ENCODE measurements around the gene CFAP99. TPM values are rescaled to one million over a fixed set of nuclear protein-coding genes. Genes with fewer than 3 reads are reported as not detected.

CFAP99 gene
- total RNA-seq, 2 donors from 2014 or later = not detected

DNA sequence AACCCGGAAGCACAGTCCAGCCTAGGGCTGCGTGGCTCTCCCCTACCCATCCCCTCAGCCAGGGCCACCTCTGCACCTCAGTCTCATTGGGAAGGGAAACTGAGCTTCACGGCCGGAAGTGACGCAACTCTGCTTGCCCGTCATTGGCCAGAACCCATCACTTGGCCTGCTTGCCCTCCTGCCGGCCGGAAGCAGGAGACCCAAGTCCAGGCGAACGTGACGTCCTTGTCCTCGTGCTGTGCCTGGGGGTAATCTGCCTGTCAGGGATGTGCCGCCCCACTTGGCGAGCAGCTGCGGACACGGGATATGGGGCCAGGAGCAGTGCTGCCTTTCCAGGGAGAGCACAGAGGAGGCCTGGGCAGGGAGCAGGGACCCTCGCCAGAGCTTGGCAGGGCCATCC is 31.5 kb upstream of the CFAP99 start:
- Histone ChIP-seq H3K4me3 (no peak overlapping the region), H3K27me3 (no peaks in the 10 kb centered on the region), H3K9me3 (no peaks in the 10 kb centered on the region), H3K27ac (no peak overlapping the region), H3K36me3 (replicated peaks in 1 of 2; ENCODE audit: insufficient read depth in 1 of 2, low read depth in 2 of 2) (no peaks in the 10 kb centered on the region), H3K4me1 (no peaks in the 10 kb centered on the region)
- ATAC-seq (no peak), DNase-seq (no peak)
- 92% methylated on average over 15 of the region's 17 CpGs; no CpG with 5 or more reads in 1 of the 2 donors for WGBS, 2 donors
- intact Hi-C loops (cut with DNase I) = no loop called here
- TF ChIP-seq, protein P1, sequence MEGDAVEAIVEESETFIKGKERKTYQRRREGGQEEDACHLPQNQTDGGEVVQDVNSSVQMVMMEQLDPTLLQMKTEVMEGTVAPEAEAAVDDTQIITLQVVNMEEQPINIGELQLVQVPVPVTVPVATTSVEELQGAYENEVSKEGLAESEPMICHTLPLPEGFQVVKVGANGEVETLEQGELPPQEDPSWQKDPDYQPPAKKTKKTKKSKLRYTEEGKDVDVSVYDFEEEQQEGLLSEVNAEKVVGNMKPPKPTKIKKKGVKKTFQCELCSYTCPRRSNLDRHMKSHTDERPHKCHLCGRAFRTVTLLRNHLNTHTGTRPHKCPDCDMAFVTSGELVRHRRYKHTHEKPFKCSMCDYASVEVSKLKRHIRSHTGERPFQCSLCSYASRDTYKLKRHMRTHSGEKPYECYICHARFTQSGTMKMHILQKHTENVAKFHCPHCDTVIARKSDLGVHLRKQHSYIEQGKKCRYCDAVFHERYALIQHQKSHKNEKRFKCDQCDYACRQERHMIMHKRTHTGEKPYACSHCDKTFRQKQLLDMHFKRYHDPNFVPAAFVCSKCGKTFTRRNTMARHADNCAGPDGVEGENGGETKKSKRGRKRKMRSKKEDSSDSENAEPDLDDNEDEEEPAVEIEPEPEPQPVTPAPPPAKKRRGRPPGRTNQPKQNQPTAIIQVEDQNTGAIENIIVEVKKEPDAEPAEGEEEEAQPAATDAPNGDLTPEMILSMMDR (IDR thresholded peaks at IDR 0.05) = no peak
- TF ChIP-seq POLR2A (IDR thresholded peaks at IDR 0.05) = no peak

DNA sequence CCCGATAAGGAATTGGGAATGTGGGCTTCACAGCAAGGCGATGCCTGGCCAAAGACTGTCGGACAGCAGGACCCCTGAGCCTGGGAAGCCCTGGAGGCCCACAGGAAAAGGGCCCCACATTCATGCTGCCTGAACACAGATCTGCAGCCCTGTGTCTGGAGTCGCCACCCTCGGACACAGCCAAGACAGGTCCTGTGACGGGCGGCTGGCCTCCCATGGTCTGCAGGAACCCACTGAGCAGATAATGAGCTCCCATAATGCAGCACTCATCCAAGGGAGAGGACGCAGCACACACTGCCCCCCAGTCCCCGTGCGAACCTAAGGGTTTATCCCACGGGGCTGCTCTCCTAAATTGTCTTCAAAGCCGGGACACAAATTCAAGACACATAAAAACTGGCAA is 30.9 kb upstream of the CFAP99 start:
- intact Hi-C loops (cut with DNase I) = no loop called here
- WGBS, 2 donors = 78 to 87% methylated on average over 2 to 11 of the region's 12 CpGs
- no peaks in the 10 kb centered on the region for H3K4me1 ChIP-seq
- ATAC-seq (no peak), DNase-seq (no peak)
- no peak for TF ChIP-seq POLR2A (IDR thresholded peaks at IDR 0.05)
- TF ChIP-seq, protein P1 (IDR thresholded peaks at IDR 0.05) = no peak
- no peak overlapping the region for H3K27ac ChIP-seq
- no peak overlapping the region for H3K4me3 ChIP-seq
- H3K9me3 ChIP-seq = no peaks in the 10 kb centered on the region
- no peaks in the 10 kb centered on the region for H3K36me3 ChIP-seq (replicated peaks in 1 of 2; ENCODE audit: insufficient read depth in 1 of 2, low read depth in 2 of 2)
- no peaks in the 10 kb centered on the region for H3K27me3 ChIP-seq

DNA sequence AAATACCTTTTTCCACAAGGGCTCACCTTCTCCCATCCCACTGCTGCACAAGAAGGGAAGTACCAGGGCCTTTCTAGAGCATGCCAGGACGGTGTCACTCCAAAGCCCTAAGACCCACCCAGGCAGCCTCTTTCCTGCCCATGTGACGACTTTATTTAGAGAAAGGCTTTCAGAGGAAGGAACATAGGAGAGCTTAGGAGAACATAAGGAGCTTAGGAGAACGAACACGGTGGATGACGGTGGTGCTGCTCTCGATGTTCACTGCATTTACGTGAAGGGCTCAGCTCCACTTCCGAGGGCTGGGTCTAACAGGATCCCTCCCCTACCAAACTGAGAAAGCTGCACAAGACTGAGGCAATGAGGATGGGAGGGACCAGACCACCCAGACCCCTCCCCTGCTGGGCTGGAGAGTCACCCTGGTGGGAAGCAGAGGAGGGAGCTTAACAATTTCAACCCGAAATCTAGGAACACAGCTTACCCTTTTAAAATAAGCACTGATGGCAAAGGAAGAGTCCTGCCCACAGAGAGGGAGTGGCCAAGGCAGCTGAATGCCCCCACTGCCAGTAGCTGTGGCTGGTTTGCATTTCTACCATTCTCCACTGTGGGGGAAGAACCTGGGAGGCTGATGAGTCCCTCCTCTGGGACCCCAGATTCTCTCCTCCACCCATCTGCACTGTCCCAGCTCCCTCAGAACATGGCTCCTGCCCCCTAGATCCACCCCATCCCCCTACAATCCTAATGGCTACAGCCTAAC is 30.1 kb upstream of the CFAP99 start:
- peaks cover 6% of the 10 kb centered on the region for H3K4me1 ChIP-seq
- intact Hi-C loops (cut with DNase I) = no loop called here
- H3K27me3 ChIP-seq = no peaks in the 10 kb centered on the region
- H3K27ac ChIP-seq = no peak overlapping the region
- 69 to 79% methylated on average over 9 of the region's 9 CpGs for WGBS, 2 donors
- no peak for ATAC-seq
- TF ChIP-seq, protein P1 (IDR thresholded peaks at IDR 0.05) = no peak
- no peak for TF ChIP-seq POLR2A (IDR thresholded peaks at IDR 0.05)
- H3K4me3 ChIP-seq = no peak overlapping the region
- H3K36me3 ChIP-seq (replicated peaks in 1 of 2; ENCODE audit: insufficient read depth in 1 of 2, low read depth in 2 of 2) = no peaks in the 10 kb centered on the region
- no peak for DNase-seq
- no peaks in the 10 kb centered on the region for H3K9me3 ChIP-seq

DNA sequence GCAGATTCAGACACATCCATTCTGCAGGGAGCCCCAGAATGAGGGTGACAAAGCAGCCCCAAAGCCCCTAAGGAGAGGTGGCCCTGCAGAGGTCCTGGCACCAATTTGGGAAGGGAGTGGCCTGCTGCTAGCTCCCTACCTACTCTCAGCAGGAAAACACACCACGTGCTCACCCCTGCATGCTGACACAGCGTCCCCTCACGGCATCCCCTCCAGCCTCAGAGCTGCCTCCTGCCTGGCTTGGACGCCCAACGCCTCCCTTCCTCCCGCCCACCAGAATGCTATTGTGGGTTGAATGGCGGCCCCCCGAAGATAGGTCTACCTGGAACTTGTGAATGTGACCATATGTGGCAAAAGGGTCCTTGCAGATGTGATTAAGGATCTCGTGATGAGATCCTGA is 29.1 kb upstream of the CFAP99 start:
- TF ChIP-seq, protein P1 (IDR thresholded peaks at IDR 0.05) = no peak
- TF ChIP-seq POLR2A (IDR thresholded peaks at IDR 0.05) = no peak
- ATAC-seq (no peak), DNase-seq (no peak)
- intact Hi-C loops (cut with DNase I) = no loop called here
- Histone ChIP-seq H3K36me3 (replicated peaks in 1 of 2; ENCODE audit: insufficient read depth in 1 of 2, low read depth in 2 of 2) (no peaks in the 10 kb centered on the region), H3K9me3 (no peaks in the 10 kb centered on the region), H3K27me3 (no peaks in the 10 kb centered on the region), H3K27ac (no peak overlapping the region), H3K4me1 (peaks cover 13% of the 10 kb centered on the region), H3K4me3 (no peak overlapping the region)
- 79 to 85% methylated on average over 9 of the region's 9 CpGs for WGBS, 2 donors

DNA sequence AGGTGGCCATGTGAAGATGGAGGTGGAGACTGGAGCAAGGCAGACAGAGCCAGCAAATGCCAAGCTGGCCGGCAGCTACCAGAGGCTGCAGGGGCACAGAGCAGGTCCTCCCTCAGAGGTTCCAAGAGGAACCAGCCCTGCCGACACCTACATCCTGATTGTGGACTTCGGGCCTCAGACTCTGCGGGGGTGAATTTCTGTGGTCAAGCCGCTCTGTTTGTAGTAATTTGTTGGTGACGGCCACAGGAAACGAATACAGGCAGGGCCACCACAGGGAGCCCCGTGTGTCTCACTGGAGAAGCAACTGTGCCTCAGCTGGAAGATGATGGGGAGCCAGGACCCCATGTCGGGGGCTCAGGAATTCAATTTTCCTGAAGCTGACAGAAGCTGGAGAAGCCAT is 28.6 kb upstream of the CFAP99 start:
- Histone ChIP-seq H3K4me3 (no peak overlapping the region), H3K9me3 (no peaks in the 10 kb centered on the region), H3K36me3 (replicated peaks in 1 of 2; ENCODE audit: insufficient read depth in 1 of 2, low read depth in 2 of 2) (no peaks in the 10 kb centered on the region), H3K27me3 (no peaks in the 10 kb centered on the region), H3K4me1 (peaks cover 13% of the 10 kb centered on the region), H3K27ac (no peak overlapping the region)
- no peak for TF ChIP-seq POLR2A (IDR thresholded peaks at IDR 0.05)
- DNase-seq (no peak), ATAC-seq (no peak)
- 71 to 72% methylated on average over 3 to 9 of the region's 9 CpGs for WGBS, 2 donors
- intact Hi-C loops (cut with DNase I) = no loop called here
